SK-N-SH treated with all-trans-retinoic acid at 6 μM for 48 hours (cell line): ENCODE measurements around the gene ILKAP.
"Not testable (repeated sequence)": the region's sequence is repeated elsewhere in the genome, so short reads cannot be mapped to it uniquely, and the experiment has no call there.

ENCODE experiments used
- ATAC-seq: fragments of 200-7000 bp; cut with Tn5 transposase; 3 replicates; pipeline ENCODE4 v1.9.1; 2020; ENCODE audit warnings: mild to moderate bottlenecking, moderate library complexity
- BACH2 ChIP-seq: fragments of 250-450 bp; sonication (Bioruptor Pico); IDR thresholded peaks from 2 replicates; pipeline ENCODE4 v1.9.0; 2021; ENCODE audit warnings: mild to moderate bottlenecking, borderline replicate concordance
- CREB5 ChIP-seq: fragments of 250-450 bp; sonication (Bioruptor Pico); IDR thresholded peaks from 2 replicates; pipeline ENCODE4 v1.5.1; 2020; ENCODE audit warnings: low read depth, mild to moderate bottlenecking, moderate library complexity
- CSDC2 ChIP-seq: fragments of 250-450 bp; sonication (Bioruptor Pico); IDR thresholded peaks from 2 replicates; pipeline ENCODE4 v1.5.0; 2020; ENCODE audit warnings: mild to moderate bottlenecking, moderate library complexity
- ESRRG ChIP-seq: fragments of 250-450 bp; sonication (Bioruptor Pico); IDR thresholded peaks from 2 replicates; pipeline ENCODE4 v1.6.1; 2021; ENCODE audit warnings: mild to moderate bottlenecking
- GLIS3 ChIP-seq: fragments of 250-450 bp; sonication (Bioruptor Pico); IDR thresholded peaks from 2 replicates; pipeline ENCODE4 v1.5.0; 2020; ENCODE audit warnings: mild to moderate bottlenecking, moderate library complexity
- OSR1 ChIP-seq: fragments of 250-450 bp; sonication (Bioruptor Pico); IDR thresholded peaks from 2 replicates; pipeline ENCODE4 v1.8.0; 2022; ENCODE audit warnings: moderate library complexity, mild to moderate bottlenecking, inconsistent platforms
- PATZ1 ChIP-seq: fragments of 250-450 bp; sonication (Bioruptor Pico); IDR thresholded peaks from 2 replicates; pipeline ENCODE4 v1.8.0; 2020; ENCODE audit warnings: mild to moderate bottlenecking, moderate library complexity, borderline replicate concordance
- POU6F1 ChIP-seq: fragments of 250-450 bp; sonication (Bioruptor Pico); IDR thresholded peaks from 2 replicates; pipeline ENCODE4 v1.8.0; 2021; ENCODE audit warnings: low read depth, mild to moderate bottlenecking, moderate library complexity, borderline replicate concordance
- PPARA ChIP-seq: fragments of 250-450 bp; sonication (Bioruptor Pico); IDR thresholded peaks from 2 replicates; pipeline ENCODE4 v1.5.0; 2020; ENCODE audit warnings: mild to moderate bottlenecking, borderline replicate concordance
- RARB ChIP-seq: fragments of 250-450 bp; sonication (Bioruptor Pico); IDR thresholded peaks from 2 replicates; pipeline ENCODE4 v1.8.0; 2021; ENCODE audit warnings: mild to moderate bottlenecking, moderate library complexity
- TCF4 ChIP-seq: fragments of 250-450 bp; sonication (Bioruptor Pico); IDR thresholded peaks from 2 replicates; pipeline ENCODE4 v1.8.0; 2021; ENCODE audit warnings: mild to moderate bottlenecking, moderate library complexity, borderline replicate concordance
- TOX ChIP-seq: fragments of 250-450 bp; sonication (Bioruptor Pico); IDR thresholded peaks from 2 replicates; pipeline ENCODE4 v1.8.0; 2021; ENCODE audit warnings: mild to moderate bottlenecking, moderate library complexity, borderline replicate concordance
- TSHZ2 ChIP-seq: fragments of 250-450 bp; sonication (Bioruptor Pico); IDR thresholded peaks from 2 replicates; pipeline ENCODE4 v1.5.0; 2020; ENCODE audit warnings: mild to moderate bottlenecking, moderate library complexity
- ZC3H10 ChIP-seq: fragments of 250-450 bp; sonication (Bioruptor Pico); IDR thresholded peaks from 2 replicates; pipeline ENCODE4 v1.5.1; 2021; ENCODE audit warnings: mild to moderate bottlenecking, moderate library complexity
- ZFP3 ChIP-seq: fragments of 250-450 bp; sonication (Bioruptor Pico); IDR thresholded peaks from 2 replicates; pipeline ENCODE4 v1.5.0; 2020; ENCODE audit warnings: mild to moderate bottlenecking, moderate library complexity
- ZNF565 ChIP-seq: fragments of 450-650 bp; formaldehyde crosslinking; conservative IDR thresholded peaks from 2 replicates; pipeline ENCODE4 v1.5.0; 2020; ENCODE audit warnings: low read depth, mild to moderate bottlenecking, moderate library complexity
- ZNF70 ChIP-seq: fragments of 450-650 bp; formaldehyde crosslinking; IDR thresholded peaks from 2 replicates; pipeline ENCODE4 v1.5.0; 2020; ENCODE audit warnings: mild to moderate bottlenecking, moderate library complexity

ILKAP gene

GRCh38 chr2:238173692-238174091 is 29.8 kb downstream of the ILKAP start:
- TF ChIP-seq BACH2 (CRISPR knock-in tag) (no peak), OSR1 (CRISPR knock-in tag) (no peak), TOX (CRISPR knock-in tag) (no peak), POU6F1 (CRISPR knock-in tag) (no peak), CSDC2 (CRISPR knock-in tag) (no peak)
- ATAC-seq = no peak; the same call in 2 of the 3 replicates

GRCh38 chr2:238172439-238172838 is 31.1 kb downstream of the ILKAP start:
- TF ChIP-seq ESRRG = no peak
- TF ChIP-seq PATZ1 (CRISPR knock-in tag) = no peak
- TF ChIP-seq OSR1 (CRISPR knock-in tag) = no peak
- no peak for TF ChIP-seq RARB (CRISPR knock-in tag)
- TF ChIP-seq CREB5 (CRISPR knock-in tag) = no peak
- TF ChIP-seq CSDC2 (CRISPR knock-in tag) = no peak
- no peak for TF ChIP-seq ZNF565 (CRISPR knock-in tag)
- TF ChIP-seq TSHZ2 (CRISPR knock-in tag) = no peak
- no peak for ATAC-seq

- no peak for ATAC-seq
- no peak for TF ChIP-seq RARB (CRISPR knock-in tag)
- TF ChIP-seq CREB5 (CRISPR knock-in tag) = no peak
- TF ChIP-seq POU6F1 (CRISPR knock-in tag) = no peak
- TF ChIP-seq GLIS3 (CRISPR knock-in tag) = no peak
- no peak for TF ChIP-seq ESRRG
- TF ChIP-seq ZFP3 (CRISPR knock-in tag) = no peak
- no peak for TF ChIP-seq ZC3H10 (CRISPR knock-in tag)
- TF ChIP-seq BACH2 (CRISPR knock-in tag) = no peak
- TF ChIP-seq PPARA (CRISPR knock-in tag) = no peak
- TF ChIP-seq TCF4 (CRISPR knock-in tag) = no peak
- TF ChIP-seq ZNF70 (CRISPR knock-in tag) = no peak
Measured at GRCh38 chr2:238171575-238172187, 31.8 kb downstream of the ILKAP start.

- not testable (repeated sequence) for ATAC-seq
Measured at GRCh38 chr2:238171072-238171431, 32.4 kb downstream of the ILKAP start.
